Duodenal mucosa (tissue), 2 donors: ENCODE measurements around the gene TAS2R13.

Experiments used
- H3K27ac ChIP-seq: one replicate; pipeline ENCODE4 v1.7.0; 2013; ENCODE audit warnings: low read depth, low read length
- H3K27me3 ChIP-seq, 2 donors: one replicate each; pipeline ENCODE4 v1.7.0; 2013; ENCODE audit warnings: low read length in 2 of 2, control low read depth in 1 of 2; ENCODE audit not compliant: insufficient read depth in 2 of 2, control insufficient read depth in 1 of 2
- H3K36me3 ChIP-seq, 2 donors: one replicate each; pipeline ENCODE4 v1.7.0; 2013; ENCODE audit warnings: low read length in 2 of 2, control low read depth in 1 of 2; ENCODE audit not compliant: insufficient read depth in 2 of 2, control insufficient read depth in 1 of 2
- H3K4me1 ChIP-seq, 2 donors: one replicate each; pipeline ENCODE4 v1.7.0; 2013; ENCODE audit warnings: low read length in 2 of 2, control low read depth in 1 of 2; ENCODE audit not compliant: insufficient read depth in 2 of 2, control insufficient read depth in 1 of 2
- H3K4me3 ChIP-seq, 2 donors: one replicate each; pipeline ENCODE4 v1.7.0; 2013; ENCODE audit warnings: low read length in 2 of 2, low read depth in 1 of 2
- H3K9ac ChIP-seq, 2 donors: one replicate each; pipeline ENCODE4 v1.7.0; 2013; ENCODE audit warnings: low read length in 2 of 2, low read depth in 1 of 2
- H3K9me3 ChIP-seq, 2 donors: one replicate each; pipeline ENCODE4 v1.7.0; 2013; ENCODE audit warnings: low read length in 2 of 2, control low read depth in 1 of 2; ENCODE audit not compliant: control insufficient read depth in 1 of 2

Gene TAS2R13

GRCh38 chr12:10884086-10884725, 25.2 kb downstream of the TAS2R13 start, which contains the start of gene PRH1:
Gene PRH1 (minus strand): TSS chr12:10884255. CDS start chr12:10884217, 38 bp downstream.
- no peak within 1 kb of the TSS for H3K9ac ChIP-seq
- no peak within 1 kb of the TSS for H3K27ac ChIP-seq
- H3K4me1 ChIP-seq = no peaks in the 10 kb centered on the region
- no peaks in the 10 kb centered on the region for H3K9me3 ChIP-seq
- H3K4me3 ChIP-seq = no peak within 1 kb of the TSS
- H3K36me3 ChIP-seq = no peaks in the 10 kb centered on the region
- H3K27me3 ChIP-seq = no peaks in the 10 kb centered on the region

- H3K4me1 ChIP-seq = no peaks in the 10 kb centered on the region
- H3K27ac ChIP-seq = no peak overlapping the region
- H3K4me3 ChIP-seq = no peak overlapping the region
- no peak overlapping the region for H3K9ac ChIP-seq
- no peaks in the 10 kb centered on the region for H3K27me3 ChIP-seq
- H3K36me3 ChIP-seq = peaks cover 0 to 10% of the 10 kb centered on the region in 2 donors
- H3K9me3 ChIP-seq = no peaks in the 10 kb centered on the region
These were observed 36.0 kb downstream of the TAS2R13 start for GRCh38 chr12:10873378-10873777.

GRCh38 chr12:10867381-10867780, 42.0 kb downstream of the TAS2R13 start:
- Histone ChIP-seq H3K9ac (no peak overlapping the region), H3K27me3 (no peaks in the 10 kb centered on the region), H3K27ac (no peak overlapping the region), H3K36me3 (no peaks in the 10 kb centered on the region), H3K9me3 (peaks cover 0 to 4% of the 10 kb centered on the region in 2 donors), H3K4me3 (no peak overlapping the region), H3K4me1 (no peaks in the 10 kb centered on the region)

- peaks cover 0 to 2% of the 10 kb centered on the region in 2 donors for H3K36me3 ChIP-seq
- H3K27ac ChIP-seq = no peak overlapping the region
- H3K4me3 ChIP-seq = no peak overlapping the region
- H3K27me3 ChIP-seq = no peaks in the 10 kb centered on the region
- H3K9ac ChIP-seq = no peak overlapping the region
- no peaks in the 10 kb centered on the region for H3K4me1 ChIP-seq
- H3K9me3 ChIP-seq = peaks cover 3 to 5% of the 10 kb centered on the region in 2 donors
These were observed 45.7 kb downstream of the TAS2R13 start for GRCh38 chr12:10863512-10864218.

- Histone ChIP-seq H3K9me3 (peaks cover 6 to 11% of the 10 kb centered on the region in 2 donors), H3K27me3 (no peaks in the 10 kb centered on the region), H3K4me3 (no peak overlapping the region), H3K27ac (no peak overlapping the region), H3K9ac (no peak overlapping the region), H3K4me1 (no peaks in the 10 kb centered on the region), H3K36me3 (peaks cover 0 to 6% of the 10 kb centered on the region in 2 donors)
These were observed 48.0 kb downstream of the TAS2R13 start for GRCh38 chr12:10861366-10861765.
